Endothelial cell of umbilical vein (primary cell): ENCODE measurements around the gene RALBP1. TPM values are rescaled to one million over a fixed set of nuclear protein-coding genes. Genes with fewer than 3 reads are reported as not detected.
A peak's percentile ranks its signal among the peaks of the same experiment; 100 is the strongest.

Experiments
- BruUV-seq: library from RNA; stranded (reverse); fragments of 400-500 nt; replicated peaks from 2 replicates; lab custom pipeline; 2021; lab: Mats Ljungman, UMichigan
- CTCF ChIA-PET: fragments of 300-600, 350-600 bp; sonication (Branson Sonifier 250); formaldehyde crosslinking; loops from one replicate; lab custom pipeline; 2021; ENCODE audit warnings: antibody characterized with exemption, inconsistent platforms; lab: Charles Lee
- POLR2A ChIA-PET: fragments of 300-600, 350-600 bp; sonication (Branson Sonifier 250); formaldehyde crosslinking; loops from one replicate; lab custom pipeline; 2021; ENCODE audit warnings: antibody characterized with exemption, inconsistent platforms; lab: Charles Lee
- DNase-seq: peaks from one replicate; pipeline ENCODE4 v3.0.0-alpha.2; 2011; ENCODE audit warnings: low read depth, low spot score
- FAIRE-seq: peaks from 2 replicates; lab custom pipeline; 2011; peaks lifted over from hg19 to GRCh38; lab: Jason Lieb, UNC
- H2AFZ ChIP-seq: 2 replicates; pipeline ENCODE4 v1.6.0; 2012; ENCODE audit warnings: low read depth, low read length, control low read depth, inconsistent platforms
- H3K27ac ChIP-seq: 2 replicates; pipeline ENCODE4 v1.5.1; 2011; ENCODE audit warnings: low read depth, mild to moderate bottlenecking, control low read depth, low read length, moderate library complexity; ENCODE audit not compliant: insufficient read depth
- H3K27me3 ChIP-seq, 2 experiments: 2 replicates each; pipeline versions ENCODE4 v1.6.0 to v1.6.1; 2011; ENCODE audit warnings: low read length in 2 of 2, mixed read lengths in 1 of 2; ENCODE audit not compliant: control insufficient read depth in 2 of 2, insufficient read depth in 2 of 2
- H3K36me3 ChIP-seq, 2 experiments: 2 replicates in 1 of 2; 3 replicates in 1 of 2; pipeline ENCODE4 v1.5.1; 2011; ENCODE audit warnings: low read length in 2 of 2, mild to moderate bottlenecking in 1 of 2, moderate library complexity in 1 of 2; ENCODE audit not compliant: control insufficient read depth in 2 of 2, insufficient read depth in 2 of 2; ENCODE audit errors: extremely low read depth in 1 of 2
- H3K4me1 ChIP-seq: 3 replicates; pipeline ENCODE4 v1.5.1; 2011; ENCODE audit warnings: mild to moderate bottlenecking, low read length; ENCODE audit not compliant: control insufficient read depth, insufficient read depth; ENCODE audit errors: extremely low read depth
- H3K4me2 ChIP-seq: 2 replicates; pipeline ENCODE4 v1.6.1; 2011; ENCODE audit warnings: low read length, control low read depth, mixed read lengths; ENCODE audit not compliant: insufficient read depth
- H3K4me3 ChIP-seq, 3 experiments: fragments of 200-600 bp in 1 of 3; sonication (generic), shearing (Covaris generic) in 1 of 3; replicated peaks in 1 of 3; 2 replicates each; pipeline ENCODE4 v1.5.1; 2011 to 2016; ENCODE audit warnings: control low read depth in 3 of 3, low read length in 3 of 3, mild to moderate bottlenecking in 2 of 3, inconsistent platforms in 1 of 3, low read depth in 1 of 3, moderate library complexity in 1 of 3; ENCODE audit not compliant: insufficient read depth in 1 of 3
- H3K79me2 ChIP-seq: 2 replicates; pipeline ENCODE4 v1.6.0; 2012; ENCODE audit warnings: low read length, inconsistent platforms; ENCODE audit not compliant: control insufficient read depth, insufficient read depth
- H3K9ac ChIP-seq: replicated peaks from 2 replicates; pipeline ENCODE3; 2011; ENCODE audit warnings: low read length, control low read depth; ENCODE audit not compliant: insufficient read depth; ENCODE audit errors: extremely low read depth
- H3K9me1 ChIP-seq: replicated peaks from 3 replicates; pipeline ENCODE4 v1.6.0; 2011; ENCODE audit warnings: mild to moderate bottlenecking, low read length; ENCODE audit not compliant: control insufficient read depth, insufficient read depth; ENCODE audit errors: extremely low read depth
- H3K9me3 ChIP-seq: replicated peaks from 2 replicates; pipeline ENCODE4 v1.5.1; 2012; ENCODE audit warnings: low read length, inconsistent platforms; ENCODE audit not compliant: control insufficient read depth, insufficient read depth
- H4K20me1 ChIP-seq: replicated peaks from 2 replicates; pipeline ENCODE3; 2011; ENCODE audit warnings: mild to moderate bottlenecking, low read length; ENCODE audit not compliant: control insufficient read depth, insufficient read depth; ENCODE audit errors: extremely low read depth
- EZH2 ChIP-seq: IDR thresholded peaks from 2 replicates; pipeline ENCODE4 v1.6.1; 2012; ENCODE audit warnings: borderline replicate concordance, low read depth, mild to moderate bottlenecking, moderate library complexity, low read length, inconsistent platforms; ENCODE audit not compliant: severe bottlenecking
- FOS ChIP-seq: IDR thresholded peaks from 2 replicates; pipeline ENCODE4 v1.6.1; 2011; ENCODE audit warnings: mild to moderate bottlenecking, low read length, moderate library complexity, borderline replicate concordance; ENCODE audit not compliant: insufficient read depth
- GATA2 ChIP-seq: IDR thresholded peaks from 2 replicates; pipeline ENCODE4 v1.7.0; 2011; ENCODE audit warnings: low read depth, mild to moderate bottlenecking, moderate library complexity, mixed read lengths, low read length; ENCODE audit not compliant: insufficient read length, insufficient read depth
- JUN ChIP-seq: IDR thresholded peaks from 2 replicates; pipeline ENCODE4 v1.6.1; 2011; ENCODE audit warnings: borderline replicate concordance, low read depth; ENCODE audit not compliant: insufficient read length, insufficient read depth
- MYC ChIP-seq: IDR thresholded peaks from one replicate; pipeline ENCODE4 v1.6.1; 2011; ENCODE audit warnings: mild to moderate bottlenecking, low read depth, low read length
- POLR2A ChIP-seq: IDR thresholded peaks from 2 replicates; pipeline ENCODE4 v1.6.1; 2012; ENCODE audit warnings: low read depth, mild to moderate bottlenecking, control low read depth, low read length
- POLR2AphosphoS5 ChIP-seq: IDR thresholded peaks from 2 replicates; pipeline ENCODE4 v1.6.1; 2012; ENCODE audit warnings: low read depth, mild to moderate bottlenecking, control low read depth, low read length, moderate library complexity; ENCODE audit not compliant: insufficient read depth
- dilution Hi-C: fragments of 300-500 bp; cut with MboI; formaldehyde crosslinking; loops from one replicate; pipeline ENCODE4 v1.15.0; 2019; ENCODE audit warnings: low sequenced_read_pairs; ENCODE audit not compliant: extremely low pct_ligation_motif_present
- intact Hi-C: fragments of 100-400 bp; cut with micrococcal nuclease; formaldehyde crosslinking; loops from one replicate; pipeline ENCODE4 v1.10.0; 2022
- polyA plus RNA-seq, 4 experiments: library from polyadenylated mRNA; depleted of rRNA in 3 of 4; stranded (reverse) in 3 of 4; unstranded in 1 of 4; fragments of >200 nt; gene quantifications; 2 replicates each; pipeline versions ENCODE4 v1.2.1 to v1.2.3, GENCODE V29; 2011 to 2012; ENCODE audit warnings: missing spikeins in 1 of 4
- total RNA-seq: library from RNA; stranded (reverse); gene quantifications from 2 replicates; pipeline ENCODE4 v1.2.3, GENCODE V29; 2021
- TF ChIP-seq, protein P1 (sequence below), 2 donors: IDR thresholded peaks; 1 replicate in 1 of 2; 2 replicates in 1 of 2; pipeline ENCODE4 v1.5.1; 2011; ENCODE audit warnings: low read length in 2 of 2, mild to moderate bottlenecking in 2 of 2, moderate library complexity in 2 of 2, control low read depth in 1 of 2, inconsistent platforms in 1 of 2, low read depth in 1 of 2; ENCODE audit not compliant: insufficient read depth in 1 of 2; ENCODE audit errors: extremely low read depth in 1 of 2
- TF ChIP-seq, protein P2 (sequence below): IDR thresholded peaks from 2 replicates; pipeline ENCODE4 v1.6.1; 2011; ENCODE audit not compliant: insufficient read depth, insufficient read length

The RALBP1 gene
- total and polyA plus RNA-seq, 2 donors (not counting 3 experiments of a cell fraction or from before 2014, with no cell fraction given), result 55.8 to 68.4 TPM

DNA sequence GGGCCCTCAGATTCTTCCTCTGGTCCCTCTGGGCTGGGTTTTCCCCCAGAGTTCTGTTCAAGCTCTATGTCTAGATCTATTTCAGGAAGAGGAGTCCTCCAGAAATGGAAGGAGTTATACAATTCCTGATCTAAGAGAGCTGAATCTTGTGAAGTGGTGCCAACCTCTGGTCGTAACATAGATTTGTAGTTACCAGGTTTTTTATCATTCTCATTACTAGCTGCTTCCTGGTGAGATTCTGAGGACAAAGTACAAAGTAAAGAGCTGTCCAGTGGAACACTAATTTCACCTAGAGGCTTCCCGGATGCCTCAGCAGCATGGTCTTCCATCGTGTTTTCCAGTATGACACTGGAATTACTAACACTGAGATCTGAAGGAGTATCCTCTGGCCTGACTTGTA, 94.9 kb downstream of the RALBP1 start:
- CTCF ChIA-PET, result no interaction called here
- intact Hi-C loops, result no loop called here
- TSS peak; percentile 15 for BruUV-seq

More for the DNA sequence above, 94.9 kb downstream of the RALBP1 start:
- Histone ChIP-seq H4K20me1 (peaks cover 3% of the 10 kb centered on the region), H3K36me3 (peaks cover 11 to 17% of the 10 kb centered on the region in 2 experiments), H3K9me3 (no peaks in the 10 kb centered on the region), H3K79me2 (peaks cover 32% of the 10 kb centered on the region), H3K4me2 (no peak overlapping the region), H3K27me3 (no peaks in the 10 kb centered on the region), H3K9ac (no peak overlapping the region), H3K9me1 (no peaks in the 10 kb centered on the region), H3K27ac (no peak overlapping the region), H3K4me3 (no peak overlapping the region), H2AFZ (no peak overlapping the region), H3K4me1 (peaks cover 23% of the 10 kb centered on the region)
- DNase-seq, result no peak
- no peak for FAIRE-seq
- TF ChIP-seq POLR2A, result no peak
- no peak for TF ChIP-seq FOS
- TF ChIP-seq, protein P1, sequence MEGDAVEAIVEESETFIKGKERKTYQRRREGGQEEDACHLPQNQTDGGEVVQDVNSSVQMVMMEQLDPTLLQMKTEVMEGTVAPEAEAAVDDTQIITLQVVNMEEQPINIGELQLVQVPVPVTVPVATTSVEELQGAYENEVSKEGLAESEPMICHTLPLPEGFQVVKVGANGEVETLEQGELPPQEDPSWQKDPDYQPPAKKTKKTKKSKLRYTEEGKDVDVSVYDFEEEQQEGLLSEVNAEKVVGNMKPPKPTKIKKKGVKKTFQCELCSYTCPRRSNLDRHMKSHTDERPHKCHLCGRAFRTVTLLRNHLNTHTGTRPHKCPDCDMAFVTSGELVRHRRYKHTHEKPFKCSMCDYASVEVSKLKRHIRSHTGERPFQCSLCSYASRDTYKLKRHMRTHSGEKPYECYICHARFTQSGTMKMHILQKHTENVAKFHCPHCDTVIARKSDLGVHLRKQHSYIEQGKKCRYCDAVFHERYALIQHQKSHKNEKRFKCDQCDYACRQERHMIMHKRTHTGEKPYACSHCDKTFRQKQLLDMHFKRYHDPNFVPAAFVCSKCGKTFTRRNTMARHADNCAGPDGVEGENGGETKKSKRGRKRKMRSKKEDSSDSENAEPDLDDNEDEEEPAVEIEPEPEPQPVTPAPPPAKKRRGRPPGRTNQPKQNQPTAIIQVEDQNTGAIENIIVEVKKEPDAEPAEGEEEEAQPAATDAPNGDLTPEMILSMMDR (IDR thresholded peaks at IDR 0.05; ENCODE audit: extremely low read depth in 1 of 2, insufficient read depth in 1 of 2, low read depth in 1 of 2, low read length in 2 of 2), result no peak
- TF ChIP-seq, protein P2, sequence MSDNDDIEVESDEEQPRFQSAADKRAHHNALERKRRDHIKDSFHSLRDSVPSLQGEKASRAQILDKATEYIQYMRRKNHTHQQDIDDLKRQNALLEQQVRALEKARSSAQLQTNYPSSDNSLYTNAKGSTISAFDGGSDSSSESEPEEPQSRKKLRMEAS, result no peak
- no peak for TF ChIP-seq MYC
- TF ChIP-seq JUN, result no peak
- TF ChIP-seq POLR2AphosphoS5, result no peak
- TF ChIP-seq GATA2, result no peak
- TF ChIP-seq EZH2, result no peak
- dilution Hi-C loops, result no loop called here
- POLR2A ChIA-PET, result no interaction called here
